ENCODE measurements around the gene ACE.
"Not testable (repeated sequence)": the region's sequence is repeated elsewhere in the genome, so short reads cannot be mapped to it uniquely, and the experiment has no call there.

The ACE gene

GRCh38 chr17:63463771-63464170 is 13.1 kb upstream of the ACE start:
- Mint-ChIP-seq H3K27ac (ENCODE audit: low read depth) (no peak overlapping the region), H3K27me3 (peaks cover 14% of the 10 kb centered on the region), H3K4me1 (no peaks in the 10 kb centered on the region), H3K36me3 (ENCODE audit: insufficient read depth) (peaks cover 1% of the 10 kb centered on the region), H3K9me3 (no peaks in the 10 kb centered on the region), H3K4me3 (no peak overlapping the region)
- ATAC-seq (replicated peaks; ENCODE audit: extremely low read depth, poor library complexity, severe bottlenecking) (no peak), DNase-seq (ENCODE audit: low spot score in 2 of 2) (no peak)

GRCh38 chr17:63464691-63465236 is 12.1 kb upstream of the ACE start:
- no peaks in the 10 kb centered on the region for H3K9me3 Mint-ChIP-seq
- peaks cover 1% of the 10 kb centered on the region for H3K36me3 Mint-ChIP-seq (ENCODE audit: insufficient read depth)
- ATAC-seq (replicated peaks; ENCODE audit: extremely low read depth, poor library complexity, severe bottlenecking) (no peak), DNase-seq (ENCODE audit: low spot score in 2 of 2) (no peak)
- H3K27me3 Mint-ChIP-seq: peaks cover 14% of the 10 kb centered on the region
- no peaks in the 10 kb centered on the region for H3K4me1 Mint-ChIP-seq
- no peak overlapping the region for H3K27ac Mint-ChIP-seq (ENCODE audit: low read depth)
- no peak overlapping the region for H3K4me3 Mint-ChIP-seq

- H3K4me1 Mint-ChIP-seq; H3K36me3 Mint-ChIP-seq (ENCODE audit: insufficient read depth); ATAC-seq (replicated peaks; ENCODE audit: extremely low read depth, poor library complexity, severe bottlenecking); H3K4me3 Mint-ChIP-seq; DNase-seq (ENCODE audit: low spot score in 2 of 2); H3K27me3 Mint-ChIP-seq; H3K9me3 Mint-ChIP-seq; H3K27ac Mint-ChIP-seq (ENCODE audit: low read depth): not testable (repeated sequence)
Observed at GRCh38 chr17:63468099-63468498, 8.8 kb upstream of the ACE start.

GRCh38 chr17:63474174-63474573 is 2.7 kb upstream of the ACE start:
- Mint-ChIP-seq H3K27me3 (peaks cover 42% of the 10 kb centered on the region), H3K9me3 (no peaks in the 10 kb centered on the region), H3K4me3 (no peak overlapping the region), H3K36me3 (ENCODE audit: insufficient read depth) (peaks cover 6% of the 10 kb centered on the region), H3K27ac (ENCODE audit: low read depth) (no peak overlapping the region), H3K4me1 (peaks cover 11% of the 10 kb centered on the region)
- DNase-seq (ENCODE audit: low spot score in 2 of 2): no peak
- ATAC-seq (replicated peaks; ENCODE audit: extremely low read depth, poor library complexity, severe bottlenecking): no peak

GRCh38 chr17:63474586-63475460 is 2.0 kb upstream of the ACE start:
- Mint-ChIP-seq H3K4me1 (peaks cover 13% of the 10 kb centered on the region), H3K9me3 (no peaks in the 10 kb centered on the region), H3K27me3 (peaks cover 47% of the 10 kb centered on the region), H3K4me3 (no peak overlapping the region), H3K27ac (ENCODE audit: low read depth) (no peak overlapping the region), H3K36me3 (ENCODE audit: insufficient read depth) (peaks cover 6% of the 10 kb centered on the region)
- DNase-seq (ENCODE audit: low spot score in 2 of 2) (no peak), ATAC-seq (replicated peaks; ENCODE audit: extremely low read depth, poor library complexity, severe bottlenecking) (no peak)

- Mint-ChIP-seq H3K9me3 (no peaks in the 10 kb centered on the region), H3K36me3 (ENCODE audit: insufficient read depth) (peaks cover 6% of the 10 kb centered on the region), H3K27ac (ENCODE audit: low read depth) (no peak overlapping the region), H3K4me3 (peak overlapping the region; percentile 40), H3K27me3 (peaks cover 38% of the 10 kb centered on the region), H3K4me1 (peaks cover 13% of the 10 kb centered on the region)
- ATAC-seq (replicated peaks; ENCODE audit: extremely low read depth, poor library complexity, severe bottlenecking): no peak
- DNase-seq (ENCODE audit: low spot score in 2 of 2): no peak
Observed at GRCh38 chr17:63475491-63476412, 1.1 kb upstream of the ACE start.

- H3K36me3 Mint-ChIP-seq (ENCODE audit: insufficient read depth): peaks cover 6% of the 10 kb centered on the region
- no peak overlapping the region for H3K27ac Mint-ChIP-seq (ENCODE audit: low read depth)
- H3K27me3 Mint-ChIP-seq: peaks cover 38% of the 10 kb centered on the region
- no peaks in the 10 kb centered on the region for H3K9me3 Mint-ChIP-seq
- peaks cover 13% of the 10 kb centered on the region for H3K4me1 Mint-ChIP-seq
- ATAC-seq (replicated peaks; ENCODE audit: extremely low read depth, poor library complexity, severe bottlenecking) (peak; percentile 12), DNase-seq (ENCODE audit: low spot score in 2 of 2) (no peak)
- peak overlapping the region; percentile 40 for H3K4me3 Mint-ChIP-seq
Observed at GRCh38 chr17:63476459-63476853, 405 bp upstream of the ACE start.

- DNase-seq (ENCODE audit: low spot score in 2 of 2): no peak
Observed at GRCh38 chr17:63477480-63478440, 899 bp downstream of the ACE start.

GRCh38 chr17:63478814-63479494 is 2.1 kb downstream of the ACE start:
- Mint-ChIP-seq H3K27me3 (peaks cover 53% of the 10 kb centered on the region), H3K4me3 (peak overlapping the region; percentile 79)

More at GRCh38 chr17:63477480-63478440, 899 bp downstream of the ACE start:
- ATAC-seq (replicated peaks; ENCODE audit: extremely low read depth, poor library complexity, severe bottlenecking): no peak
- Mint-ChIP-seq H3K36me3 (ENCODE audit: insufficient read depth) (peaks cover 8% of the 10 kb centered on the region), H3K4me3 (peak overlapping the region; percentile 79), H3K27ac (ENCODE audit: low read depth) (no peak overlapping the region), H3K9me3 (no peaks in the 10 kb centered on the region), H3K4me1 (peaks cover 13% of the 10 kb centered on the region), H3K27me3 (peaks cover 45% of the 10 kb centered on the region)

GRCh38 chr17:63479495-63480184 is 2.8 kb downstream of the ACE start:
- no peak overlapping the region for H3K27ac Mint-ChIP-seq (ENCODE audit: low read depth)
- H3K27me3 Mint-ChIP-seq: peaks cover 48% of the 10 kb centered on the region
- no peak for DNase-seq (ENCODE audit: low spot score in 2 of 2)
- peak overlapping the region; percentile 79 for H3K4me3 Mint-ChIP-seq
- ATAC-seq (replicated peaks; ENCODE audit: extremely low read depth, poor library complexity, severe bottlenecking): no peak
- H3K36me3 Mint-ChIP-seq (ENCODE audit: insufficient read depth): peaks cover 11% of the 10 kb centered on the region
- H3K9me3 Mint-ChIP-seq: no peaks in the 10 kb centered on the region
- H3K4me1 Mint-ChIP-seq: peaks cover 13% of the 10 kb centered on the region

More at GRCh38 chr17:63478814-63479494, 2.1 kb downstream of the ACE start:
- Mint-ChIP-seq H3K4me1 (peaks cover 13% of the 10 kb centered on the region), H3K36me3 (ENCODE audit: insufficient read depth) (peaks cover 11% of the 10 kb centered on the region), H3K9me3 (no peaks in the 10 kb centered on the region), H3K27ac (ENCODE audit: low read depth) (no peak overlapping the region)
- ATAC-seq (replicated peaks; ENCODE audit: extremely low read depth, poor library complexity, severe bottlenecking) (peak; percentile 67), DNase-seq (ENCODE audit: low spot score in 2 of 2) (peak; percentile 62 to 66)

Measured in central memory CD8-positive, alpha-beta T cell (primary cell).